Smooth muscle cell (in vitro differentiated cells): ENCODE measurements around the gene PBX1. TPM values are rescaled to one million over a fixed set of nuclear protein-coding genes. Genes with fewer than 3 reads are reported as not detected.

Source experiments
- DNase-seq: peaks from one replicate; lab custom pipeline; 2025; ENCODE audit not compliant: unreplicated experiment; lab: John Stamatoyannopoulos, UW
- H2AFZ ChIP-seq: fragments of 200-600 bp; sonication (generic); 2 replicates; pipeline ENCODE4 v1.6.0; 2016; ENCODE audit warnings: antibody characterized with exemption, low read depth, mild to moderate bottlenecking
- H3F3A ChIP-seq: fragments of 200-600 bp; sonication (generic); 2 replicates; pipeline ENCODE4 v1.6.0; 2017; ENCODE audit warnings: antibody characterized with exemption, low read depth
- H3K27ac ChIP-seq: fragments of 200-600 bp; sonication (generic); 2 replicates; pipeline ENCODE4 v1.5.1; 2016; ENCODE audit warnings: low read depth, mild to moderate bottlenecking
- H3K27me3 ChIP-seq: fragments of 200-600 bp; sonication (generic); 2 replicates; pipeline ENCODE4 v1.6.1; 2016; ENCODE audit warnings: low read depth, mild to moderate bottlenecking
- H3K36me3 ChIP-seq: fragments of 200-600 bp; sonication (generic); 2 replicates; pipeline ENCODE4 v1.5.1; 2016; ENCODE audit warnings: low read depth
- H3K4me1 ChIP-seq: fragments of 200-600 bp; sonication (generic); 2 replicates; pipeline ENCODE4 v1.5.1; 2016; ENCODE audit warnings: low read depth
- H3K4me2 ChIP-seq: fragments of 200-600 bp; sonication (generic); 2 replicates; pipeline ENCODE4 v1.6.0; 2016; ENCODE audit warnings: mild to moderate bottlenecking
- H3K4me3 ChIP-seq: fragments of 200-600 bp; sonication (generic); 2 replicates; pipeline ENCODE4 v1.5.1; 2016; ENCODE audit warnings: mild to moderate bottlenecking
- H3K79me2 ChIP-seq: fragments of 200-600 bp; sonication (generic); 2 replicates; pipeline ENCODE4 v1.6.0; 2016; ENCODE audit warnings: low read depth, mild to moderate bottlenecking
- H3K9ac ChIP-seq: fragments of 200-600 bp; sonication (generic); 2 replicates; pipeline ENCODE4 v1.6.0; 2016; ENCODE audit warnings: low read depth
- H3K9me3 ChIP-seq: fragments of 200-600 bp; sonication (generic); replicated peaks from 2 replicates; pipeline ENCODE4 v1.5.1; 2016; ENCODE audit warnings: low read depth
- H4K20me1 ChIP-seq: fragments of 200-600 bp; sonication (generic); 2 replicates; pipeline ENCODE4 v1.6.0; 2016; ENCODE audit warnings: low read depth
- CTCF ChIP-seq: fragments of 200-600 bp; sonication (generic); IDR thresholded peaks from 2 replicates; pipeline ENCODE4 v1.5.1; 2017; ENCODE audit warnings: borderline replicate concordance, mild to moderate bottlenecking, antibody characterized with exemption; ENCODE audit not compliant: insufficient read depth, poor library complexity, severe bottlenecking
- WGBS: methylation state at CpG from one replicate; pipeline ENCODE4 v1.1.7; 2016; ENCODE audit warnings: low lambda C conversion rate; 5-methylcytosine and 5-hydroxymethylcytosine counted together
- polyA plus RNA-seq: library from polyadenylated mRNA; unstranded; fragments of >200 nt; fragmentation: Nextera tagmentation; extraction: Ambion mirVana; gene quantifications from 2 replicates; pipeline ENCODE4 v1.2.1, GENCODE V29; 2016
- total RNA-seq: library from RNA; depleted of rRNA; stranded (reverse); fragments of >200 nt; gene quantifications from 2 replicates; pipeline ENCODE4 v1.2.3, GENCODE V29; 2014

The PBX1 gene
- total and polyA plus RNA-seq, 2 experiments from 2014 or later: 8.1 to 70.8 TPM

DNA sequence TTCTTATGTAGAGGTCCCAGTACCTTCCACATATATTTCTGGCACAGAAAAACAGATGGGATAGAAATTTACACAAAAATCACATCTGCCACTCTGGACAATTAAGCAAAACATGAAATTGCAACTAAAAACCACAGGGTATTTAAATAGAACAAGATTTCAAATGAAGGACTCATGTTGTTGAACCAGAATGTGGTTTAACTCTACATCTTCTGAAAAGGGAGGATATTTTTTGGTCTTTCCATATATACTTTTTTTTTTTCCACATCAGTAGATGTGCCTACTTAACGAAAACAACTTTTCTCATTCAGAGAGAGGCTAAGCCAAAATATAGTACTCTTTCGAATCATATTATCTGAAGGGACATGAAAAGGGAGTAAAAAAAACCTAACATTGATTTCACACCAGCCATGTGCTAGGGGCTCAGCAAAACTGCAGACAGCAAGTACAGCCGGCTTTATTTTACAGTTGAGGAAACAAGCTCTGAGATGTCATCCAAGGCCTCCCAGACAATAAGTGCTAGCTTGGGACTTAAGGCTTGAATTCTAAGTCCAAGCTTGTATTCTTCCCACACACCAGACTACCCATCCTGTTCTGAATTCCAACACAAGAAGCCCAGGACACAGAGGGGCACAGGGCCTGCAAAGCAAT lies 208.9 kb downstream of the PBX1 start:
- peak overlapping the region; percentile 71 for H3K4me2 ChIP-seq
- H3K27me3 ChIP-seq: no peaks in the 10 kb centered on the region
- H3K9me3 ChIP-seq: no peaks in the 10 kb centered on the region
- H3K9ac ChIP-seq: peak overlapping the region; percentile 34
- peaks cover 50% of the 10 kb centered on the region for H3K4me1 ChIP-seq
- no peaks in the 10 kb centered on the region for H3K36me3 ChIP-seq
- DNase-seq: no peak
- H3F3A ChIP-seq: peaks cover 65% of the 10 kb centered on the region
- no peaks in the 10 kb centered on the region for H4K20me1 ChIP-seq
- WGBS: 39% methylated on average over 3 of the region's 3 CpGs
- peak overlapping the region; percentile 98 for H3K27ac ChIP-seq
- H2AFZ ChIP-seq: no peak overlapping the region
- H3K4me3 ChIP-seq: no peak overlapping the region
- no peak for TF ChIP-seq CTCF
- H3K79me2 ChIP-seq: peaks cover 14% of the 10 kb centered on the region

- Histone ChIP-seq H3K9me3 (no peaks in the 10 kb centered on the region), H3K4me3 (no peak overlapping the region), H3K27ac (peak overlapping the region; percentile 98), H3K4me1 (peaks cover 58% of the 10 kb centered on the region), H3K4me2 (no peak overlapping the region), H3K79me2 (peaks cover 8% of the 10 kb centered on the region), H4K20me1 (no peaks in the 10 kb centered on the region), H3K36me3 (no peaks in the 10 kb centered on the region), H2AFZ (no peak overlapping the region), H3K9ac (no peak overlapping the region), H3K27me3 (no peaks in the 10 kb centered on the region), H3F3A (peaks cover 63% of the 10 kb centered on the region)
- DNase-seq: no peak
- TF ChIP-seq CTCF: no peak
- WGBS: 83% methylated on average over 5 of the region's 5 CpGs
These were observed 209.6 kb downstream of the PBX1 start for GRCh38 chr1:164768619-164769018.

DNA sequence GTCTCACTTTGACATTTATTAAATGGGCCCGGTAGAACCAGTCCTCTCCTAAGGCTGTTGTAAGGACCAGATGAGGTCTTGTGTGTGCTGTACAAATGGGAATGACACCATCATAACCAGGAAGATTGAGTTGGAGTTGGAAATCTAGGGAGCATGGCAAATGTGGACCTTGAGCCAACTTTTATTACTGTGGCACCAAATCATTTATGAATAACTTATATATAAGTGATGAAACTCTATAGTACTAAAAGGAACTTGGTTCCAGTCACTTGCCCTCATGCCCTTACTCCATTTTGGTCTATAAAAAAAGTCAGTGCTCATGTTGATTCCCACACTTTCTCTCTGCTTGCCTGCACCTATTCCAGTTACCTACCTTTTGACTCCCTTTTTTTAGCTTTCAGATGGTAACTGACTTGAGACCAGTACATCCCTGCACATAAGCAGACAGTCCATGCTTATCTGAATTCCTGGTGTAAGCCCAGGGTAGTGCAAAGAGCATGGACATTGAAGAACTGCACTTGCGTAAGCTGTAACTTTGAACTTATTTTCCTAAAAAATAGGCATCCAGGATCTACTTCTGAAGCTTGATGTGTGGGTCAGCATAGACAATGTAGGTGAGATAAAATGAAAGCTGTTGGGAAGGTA lies 210.6 kb downstream of the PBX1 start:
- H3K79me2 ChIP-seq: peaks cover 7% of the 10 kb centered on the region
- 82% methylated on average over 2 of the region's 2 CpGs for WGBS
- no peak overlapping the region for H3K4me3 ChIP-seq
- peak overlapping the region; percentile 6 for H3K4me2 ChIP-seq
- H3F3A ChIP-seq: peaks cover 63% of the 10 kb centered on the region
- no peak for DNase-seq
- peaks cover 62% of the 10 kb centered on the region for H3K4me1 ChIP-seq
- H3K27me3 ChIP-seq: no peaks in the 10 kb centered on the region
- peak overlapping the region; percentile 98 for H3K27ac ChIP-seq
- H3K9me3 ChIP-seq: no peaks in the 10 kb centered on the region
- TF ChIP-seq CTCF: no peak
- H4K20me1 ChIP-seq: no peaks in the 10 kb centered on the region
- no peak overlapping the region for H3K9ac ChIP-seq
- H2AFZ ChIP-seq: no peak overlapping the region
- no peaks in the 10 kb centered on the region for H3K36me3 ChIP-seq
